Frontal cortex (tissue), 4 donors: ENCODE results near the gene ANKRD44. TPM values are rescaled to one million over a fixed set of nuclear protein-coding genes. Genes with fewer than 3 reads are reported as not detected.
A peak's percentile ranks its signal among the peaks of the same experiment; 100 is the strongest.
"Not testable (repeated sequence)": the region's sequence is repeated elsewhere in the genome, so short reads cannot be mapped to it uniquely, and the experiment has no call there.

Experiments used
- DNase-seq, 2 donors: peaks; one replicate each; pipeline ENCODE4 v3.0.0; 2012; ENCODE audit warnings: low spot score in 2 of 2
- FAIRE-seq: peaks from 2 replicates; lab custom pipeline; 2012; peaks lifted over from hg19 to GRCh38; lab: Jason Lieb, UNC
- total RNA-seq: library from RNA; depleted of rRNA; stranded (reverse); fragments of >200 nt; gene quantifications from one replicate; pipeline ENCODE4 v1.2.3, GENCODE V29; 2014
- donor health status: control.
- donor health status: control.
- donor health status: control.

Gene ANKRD44
- total RNA-seq, 1 donor from 2014 or later = 101 TPM

GRCh38 chr2:197294260-197294659 lies 16.3 kb downstream of the ANKRD44 start:
- no peak for DNase-seq
- no peak for FAIRE-seq

GRCh38 chr2:197293252-197294007 lies 17.1 kb downstream of the ANKRD44 start:
- FAIRE-seq (no peak), DNase-seq (no peak)

GRCh38 chr2:197292619-197293018 lies 18.0 kb downstream of the ANKRD44 start:
- no peak for FAIRE-seq
- DNase-seq = no peak

- not testable (repeated sequence) for DNase-seq, FAIRE-seq
Observed at GRCh38 chr2:197287596-197287932, 23.0 kb downstream of the ANKRD44 start.

- FAIRE-seq = peak; percentile 84
Observed at GRCh38 chr2:197286805-197287595, 23.6 kb downstream of the ANKRD44 start.

GRCh38 chr2:197285361-197285760 lies 25.2 kb downstream of the ANKRD44 start:
- DNase-seq (no peak), FAIRE-seq (no peak)

More at GRCh38 chr2:197286805-197287595, 23.6 kb downstream of the ANKRD44 start:
- peak; percentile 26 to 37 for DNase-seq

GRCh38 chr2:197284956-197285355 lies 25.6 kb downstream of the ANKRD44 start:
- DNase-seq (no peak), FAIRE-seq (no peak)

GRCh38 chr2:197281421-197281820 lies 29.2 kb downstream of the ANKRD44 start:
- no peak for FAIRE-seq
- no peak for DNase-seq

- FAIRE-seq = no peak
- DNase-seq = no peak
Observed at GRCh38 chr2:197280015-197280702, 30.4 kb downstream of the ANKRD44 start.

GRCh38 chr2:197278799-197279763 lies 31.5 kb downstream of the ANKRD44 start:
- DNase-seq = no peak
- no peak for FAIRE-seq

- no peak for FAIRE-seq
Observed at GRCh38 chr2:197277794-197278193, 32.8 kb downstream of the ANKRD44 start.

GRCh38 chr2:197276156-197276555 lies 34.4 kb downstream of the ANKRD44 start:
- FAIRE-seq (no peak), DNase-seq (no peak)

More at GRCh38 chr2:197277794-197278193, 32.8 kb downstream of the ANKRD44 start:
- DNase-seq = no peak

- FAIRE-seq (no peak), DNase-seq (no peak)
Observed at GRCh38 chr2:197274937-197275336, 35.6 kb downstream of the ANKRD44 start.

- no peak for FAIRE-seq
- no peak for DNase-seq
Observed at GRCh38 chr2:197274349-197274748, 36.2 kb downstream of the ANKRD44 start.

- FAIRE-seq (no peak), DNase-seq (no peak)
Observed at GRCh38 chr2:197273485-197273884, 37.1 kb downstream of the ANKRD44 start.

- DNase-seq (no peak), FAIRE-seq (no peak)
Observed at GRCh38 chr2:197270601-197271000, 40.0 kb downstream of the ANKRD44 start.

GRCh38 chr2:197269815-197270214 lies 40.8 kb downstream of the ANKRD44 start:
- FAIRE-seq (no peak), DNase-seq (no peak)

- peak in 1 of 2 donors; percentile 33 for DNase-seq
- FAIRE-seq = no peak
Observed at GRCh38 chr2:197268786-197269584, 41.6 kb downstream of the ANKRD44 start.

- no peak for DNase-seq
- FAIRE-seq = no peak
Observed at GRCh38 chr2:197266477-197266876, 44.1 kb downstream of the ANKRD44 start.
